Spleen (tissue), 13 donors: ENCODE data around the gene IL1RL1. TPM values are rescaled to one million over a fixed set of nuclear protein-coding genes. Genes with fewer than 3 reads are reported as not detected.

ENCODE experiments used
- DNase-seq: peaks from one replicate; pipeline ENCODE4 v3.0.0-alpha.2; 2020
- H3K27ac ChIP-seq, 8 donors: fragments of 200-600 bp; sonication (generic) in 7 of 8; 1 replicate in 4 of 8; 2 replicates in 4 of 8; pipeline versions ENCODE4 v1.5.0 to v1.8.0; 2016 to 2021; ENCODE audit warnings: inconsistent platforms in 4 of 8, mild to moderate bottlenecking in 4 of 8, moderate library complexity in 1 of 8
- H3K27me3 ChIP-seq, 7 donors: fragments of 200-600 bp; sonication (generic) in 6 of 7; replicated peaks in 1 of 7; 1 replicate in 4 of 7; 2 replicates in 3 of 7; pipeline versions ENCODE4 v1.5.0 to v1.8.0; 2016 to 2021; ENCODE audit warnings: inconsistent platforms in 3 of 7, mild to moderate bottlenecking in 1 of 7
- H3K36me3 ChIP-seq, 6 donors: fragments of 200-600 bp; sonication (generic) in 5 of 6; 1 replicate in 4 of 6; 2 replicates in 2 of 6; pipeline versions ENCODE4 v1.5.0 to v1.8.0; 2016 to 2021; ENCODE audit warnings: inconsistent platforms in 2 of 6
- H3K4me1 ChIP-seq, 6 donors: fragments of 200-600 bp; sonication (generic) in 5 of 6; 1 replicate in 3 of 6; 2 replicates in 3 of 6; pipeline versions ENCODE4 v1.5.0 to v1.8.0; 2016 to 2021; ENCODE audit warnings: inconsistent platforms in 3 of 6
- H3K4me3 ChIP-seq, 8 donors: fragments of 200-600 bp; sonication (generic) in 7 of 8; 1 replicate in 4 of 8; 2 replicates in 4 of 8; pipeline versions ENCODE4 v1.5.0 to v1.8.0; 2016 to 2021; ENCODE audit warnings: inconsistent platforms in 4 of 8, mild to moderate bottlenecking in 4 of 8, moderate library complexity in 2 of 8
- H3K9me3 ChIP-seq, 8 donors: fragments of 200-600 bp; sonication (generic) in 7 of 8; 1 replicate in 4 of 8; 2 replicates in 4 of 8; pipeline versions ENCODE4 v1.5.0 to v1.8.0; 2016 to 2021; ENCODE audit warnings: inconsistent platforms in 4 of 8
- CTCF ChIP-seq, 11 experiments: fragments of 200-600 bp in 7 of 11; fragments of 450-650 bp in 4 of 11; sonication (generic) in 4 of 11; IDR thresholded peaks in 8 of 11; conservative IDR thresholded peaks in 3 of 11; 1 replicate in 7 of 11; 2 replicates in 4 of 11; pipeline versions ENCODE4 v1.4.0 to v1.8.0; 2016 to 2021; ENCODE audit warnings: antibody characterized with exemption in 11 of 11, inconsistent platforms in 4 of 11, mild to moderate bottlenecking in 1 of 11
- POLR2A ChIP-seq, 3 donors: fragments of 450-650 bp; IDR thresholded peaks; one replicate each; pipeline ENCODE4 v1.5.1; 2017; ENCODE audit warnings: antibody characterized with exemption in 3 of 3, mild to moderate bottlenecking in 1 of 3
- POLR2AphosphoS5 ChIP-seq, 3 donors: sonication (generic); formaldehyde crosslinking; IDR thresholded peaks; one replicate each; pipeline ENCODE4 v1.5.1; 2017; ENCODE audit warnings: antibody characterized with exemption in 3 of 3
- WGBS, 5 donors: extraction: QIAGEN DNeasy Blood & Tissue Kit in 3 of 5; methylation state at CpG; one replicate each; pipeline versions ENCODE4 v1.1.5 to v1.1.7; 2013 to 2018; 5-methylcytosine and 5-hydroxymethylcytosine counted together
- intact Hi-C: fragments of 100-400 bp; cut with DNase I; formaldehyde crosslinking; loops from one replicate; pipeline ENCODE4 v1.15.0; 2023; ENCODE audit warnings: low total_unique reads
- long read RNA-seq, 2 donors: transcript quantifications; one replicate each; lab custom pipeline, GENCODE V29; 2026
- polyA plus RNA-seq, 3 donors: library from polyadenylated mRNA; stranded (reverse); fragments of 200-250 nt; gene quantifications; one replicate each; pipeline ENCODE4 v1.2.1, GENCODE V29; 2013
- total RNA-seq, 7 donors: library from RNA; depleted of rRNA in 3 of 7; stranded (reverse); fragments of >200 nt in 3 of 7; fragmentation: NEBNext Ultra II Directional in 4 of 7; extraction: Animal tissue kit (Norgen Biotek cat#: 25700) in 4 of 7; gene quantifications; one replicate each; pipeline versions ENCODE4 v1.1.0 to v1.2.1, GENCODE V29; 2016 to 2021
- donor health status: healthy with polysubstance abuse.
- donor health status: DM: no; HTN: no; CAD: no; lungs with moderate emphysema.
- donor health status: DM: no; HTN: no; CAD: no.
- donor health status: Bipolar disorder and iron deficiency.
- donor health status: healthy.
- donor health status: DM: no; HTN: no; CAD: no.
- donor health status: DM: yes; HTN: yes; CAD: no.

The IL1RL1 gene
- 10 to 100 TPM in 1 of 7 donors, 1 to 10 TPM in 5, under 1 TPM in 1; 0.57 to 19.6 (median 2.2) TPM for total RNA-seq
- polyA plus RNA-seq: under 1 TPM; 0.11 to 0.56 (median 0.16) TPM
- long read RNA-seq, donor 1: 0 reads
- long read RNA-seq, donor 2: 0 reads

- peaks cover 0 to 15% (median 0%) of the 10 kb centered on the region in 7 donors for H3K27me3 ChIP-seq
- intact Hi-C loops: no loop called here
- H3K4me3 ChIP-seq: no peak within 1 kb of the TSS
- DNase-seq: no peak
- no peaks in the 10 kb centered on the region for H3K9me3 ChIP-seq
- peaks cover 0 to 10% (median 0%) of the 10 kb centered on the region in 6 donors for H3K4me1 ChIP-seq
- H3K36me3 ChIP-seq: no peaks in the 10 kb centered on the region
- no peak for TF ChIP-seq POLR2AphosphoS5 (IDR thresholded peaks at IDR 0.05)
- peak in 1 of 11 experiments; percentile 10 for TF ChIP-seq CTCF (IDR thresholded peaks at IDR 0.05 in 8 of 11, conservative IDR thresholded peaks at IDR 0.05 in 3 of 11)
- 36 to 65% (median 56%) methylated on average over 5 of the region's 5 CpGs for WGBS, 5 donors
- H3K27ac ChIP-seq: peak within 1 kb of the TSS in 2 of 8 donors; percentile 54 to 64
Observed at GRCh38 chr2:102310964-102311640, at the start of gene IL1RL1. Gene IL1RL1, plus strand, starts transcription at chr2:102311563. Its CDS starts 26,702 bp downstream, at chr2:102338265.

- H3K9me3 ChIP-seq: no peaks in the 10 kb centered on the region
- peak in 1 of 3 donors; percentile 63 for TF ChIP-seq POLR2AphosphoS5 (IDR thresholded peaks at IDR 0.05)
- TF ChIP-seq POLR2A (IDR thresholded peaks at IDR 0.05): no peak
- no peak for TF ChIP-seq CTCF (IDR thresholded peaks at IDR 0.05 in 8 of 11, conservative IDR thresholded peaks at IDR 0.05 in 3 of 11)
- no peaks in the 10 kb centered on the region for H3K36me3 ChIP-seq
- H3K27ac ChIP-seq: peak overlapping the region in 6 of 8 donors; percentile 11 to 89 (median 71)
- no peak overlapping the region for H3K4me3 ChIP-seq
- no peaks in the 10 kb centered on the region for H3K27me3 ChIP-seq
- intact Hi-C loops: no loop called here
- WGBS, 5 donors: 66 to 81% (median 73%) methylated on average over 6 of the region's 6 CpGs
- H3K4me1 ChIP-seq: peaks cover 0 to 33% (median 6%) of the 10 kb centered on the region in 6 donors
- no peak for DNase-seq
Observed at GRCh38 chr2:102262216-102263129, 48.9 kb upstream of the IL1RL1 start.

GRCh38 chr2:102264952-102265351, 46.4 kb upstream of the IL1RL1 start:
- H3K4me3 ChIP-seq: no peak overlapping the region
- no peaks in the 10 kb centered on the region for H3K36me3 ChIP-seq
- no peak for TF ChIP-seq POLR2AphosphoS5 (IDR thresholded peaks at IDR 0.05)
- no peak for TF ChIP-seq POLR2A (IDR thresholded peaks at IDR 0.05)
- no peak for TF ChIP-seq CTCF (IDR thresholded peaks at IDR 0.05 in 8 of 11, conservative IDR thresholded peaks at IDR 0.05 in 3 of 11)
- H3K4me1 ChIP-seq: peaks cover 0 to 39% (median 9%) of the 10 kb centered on the region in 6 donors
- no peaks in the 10 kb centered on the region for H3K27me3 ChIP-seq
- no peak for DNase-seq
- intact Hi-C loops: no loop called here
- H3K27ac ChIP-seq: peak overlapping the region in 2 of 8 donors; percentile 85 to 89
- WGBS, 5 donors: 87 to 97% (median 91%) methylated on average over 2 of the region's 2 CpGs
- no peaks in the 10 kb centered on the region for H3K9me3 ChIP-seq
